BLaER1 (cell line): ENCODE measurements around the gene KCNN4.

ENCODE experiments used
- H3K27ac ChIP-seq: shearing (Covaris generic); formaldehyde crosslinking; 2 replicates; pipeline ENCODE4 v1.8.1; 2022
- H3K27me3 ChIP-seq: shearing (Covaris generic); formaldehyde crosslinking; 2 replicates; pipeline ENCODE4 v1.8.1; 2022
- H3K36me3 ChIP-seq: shearing (Covaris generic); formaldehyde crosslinking; 2 replicates; pipeline ENCODE4 v1.8.1; 2022
- H3K4me1 ChIP-seq: shearing (Covaris generic); formaldehyde crosslinking; 2 replicates; pipeline ENCODE4 v1.8.1; 2022
- H3K4me2 ChIP-seq: shearing (Covaris generic); formaldehyde crosslinking; 2 replicates; pipeline ENCODE4 v1.8.1; 2022
- H3K4me3 ChIP-seq: shearing (Covaris generic); formaldehyde crosslinking; 2 replicates; pipeline ENCODE4 v1.8.1; 2022
- H3K9ac ChIP-seq: shearing (Covaris generic); formaldehyde crosslinking; 2 replicates; pipeline ENCODE4 v1.8.1; 2022
- H3K9me3 ChIP-seq: shearing (Covaris generic); formaldehyde crosslinking; 2 replicates; pipeline ENCODE4 v1.8.1; 2022
- H4K20me1 ChIP-seq: shearing (Covaris generic); formaldehyde crosslinking; 2 replicates; pipeline ENCODE4 v1.8.1; 2022
- Cebpa-rat ChIP-seq: shearing (Covaris generic); IDR thresholded peaks from 2 replicates; pipeline ENCODE4 v1.8.1; 2022

KCNN4 gene

GRCh38 chr19:43749898-43750297 is 30.9 kb downstream of the KCNN4 start:
- Histone ChIP-seq H3K36me3 (peaks cover 80% of the 10 kb centered on the region), H3K9me3 (no peaks in the 10 kb centered on the region), H3K4me3 (no peak overlapping the region), H4K20me1 (peaks cover 8% of the 10 kb centered on the region; the same call in 1 of the 2 replicates), H3K27me3 (no peaks in the 10 kb centered on the region), H3K4me2 (no peak overlapping the region), H3K4me1 (peaks cover 40% of the 10 kb centered on the region), H3K27ac (no peak overlapping the region), H3K9ac (no peak overlapping the region)
- no peak for TF ChIP-seq Cebpa-rat

DNA sequence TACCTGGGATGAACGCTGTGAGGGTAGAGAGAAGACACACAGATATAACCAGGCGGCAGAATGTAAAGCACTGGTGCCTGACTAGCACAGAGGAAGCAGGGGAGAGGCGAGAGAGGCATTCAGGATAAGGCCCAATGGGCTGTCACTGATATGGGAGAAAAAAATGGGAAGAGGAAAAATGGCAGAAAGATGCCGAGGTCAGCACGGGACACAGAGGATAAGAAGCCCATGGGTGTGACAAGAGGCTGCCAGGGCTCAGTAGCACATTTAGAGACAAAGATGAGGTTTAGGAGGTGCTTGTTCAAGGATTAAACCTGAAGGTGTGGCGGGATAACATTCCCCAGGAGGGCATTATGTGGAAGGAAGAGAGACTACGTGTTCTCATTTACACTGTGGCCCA is 31.6 kb downstream of the KCNN4 start:
- H3K4me3 ChIP-seq, result no peak overlapping the region
- 0 out of 2 replicates have a peak overlapping the region, but pooled peaks have one; percentile 18 for H3K9ac ChIP-seq
- TF ChIP-seq Cebpa-rat, result no peak
- no peaks in the 10 kb centered on the region for H3K9me3 ChIP-seq
- peaks cover 8% of the 10 kb centered on the region; the same call in 1 of the 2 replicates for H4K20me1 ChIP-seq
- no peaks in the 10 kb centered on the region for H3K27me3 ChIP-seq
- H3K27ac ChIP-seq, result no peak overlapping the region
- H3K4me1 ChIP-seq, result peaks cover 40% of the 10 kb centered on the region
- H3K4me2 ChIP-seq, result no peak overlapping the region
- H3K36me3 ChIP-seq, result peaks cover 87% of the 10 kb centered on the region

- peaks cover 36% of the 10 kb centered on the region for H3K4me1 ChIP-seq
- peaks cover 92% of the 10 kb centered on the region for H3K36me3 ChIP-seq
- H3K4me3 ChIP-seq, result no peak overlapping the region
- peak overlapping the region; percentile 18; the same call in 1 of the 2 replicates for H3K9ac ChIP-seq
- no peaks in the 10 kb centered on the region for H3K9me3 ChIP-seq
- peaks cover 8% of the 10 kb centered on the region; the same call in 1 of the 2 replicates for H4K20me1 ChIP-seq
- no peaks in the 10 kb centered on the region for H3K27me3 ChIP-seq
- no peak for TF ChIP-seq Cebpa-rat
- peak overlapping the region; percentile 48 for H3K4me2 ChIP-seq
- H3K27ac ChIP-seq, result peak overlapping the region; percentile 46
Measured at GRCh38 chr19:43748685-43749084, 32.1 kb downstream of the KCNN4 start.

DNA sequence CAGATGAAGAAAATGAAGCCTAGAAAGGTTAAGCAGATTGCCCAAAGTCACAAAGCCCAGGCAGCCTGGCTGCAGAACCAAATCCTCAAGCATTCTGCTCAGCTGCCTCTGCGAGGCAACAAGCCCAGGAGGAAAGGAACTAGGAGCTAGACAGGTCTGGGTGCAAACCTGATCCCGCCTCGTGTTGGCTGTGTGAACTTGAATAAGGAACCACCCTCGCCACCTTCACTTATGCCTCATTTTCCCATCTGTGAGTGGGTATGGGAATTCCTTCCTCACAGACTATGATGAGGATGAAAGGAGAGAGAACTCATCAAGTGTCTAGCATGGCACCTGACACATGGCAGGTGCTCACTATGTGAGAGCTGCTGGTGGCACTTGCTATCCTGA is 32.6 kb downstream of the KCNN4 start:
- H3K9ac ChIP-seq, result peak overlapping the region; percentile 18; the same call in 1 of the 2 replicates
- no peaks in the 10 kb centered on the region for H3K27me3 ChIP-seq
- no peaks in the 10 kb centered on the region for H3K9me3 ChIP-seq
- H3K4me3 ChIP-seq, result no peak overlapping the region
- peaks cover 31% of the 10 kb centered on the region for H3K4me1 ChIP-seq
- H4K20me1 ChIP-seq, result peaks cover 8% of the 10 kb centered on the region; the same call in 1 of the 2 replicates
- H3K36me3 ChIP-seq, result peaks cover 97% of the 10 kb centered on the region
- TF ChIP-seq Cebpa-rat, result no peak
- H3K4me2 ChIP-seq, result peak overlapping the region; percentile 48
- H3K27ac ChIP-seq, result peak overlapping the region; percentile 46

- H3K4me1 ChIP-seq, result peaks cover 26% of the 10 kb centered on the region
- no peak for TF ChIP-seq Cebpa-rat
- peak overlapping the region; percentile 48 for H3K4me2 ChIP-seq
- H3K9ac ChIP-seq, result peak overlapping the region; percentile 18; the same call in 1 of the 2 replicates
- peak overlapping the region; percentile 46 for H3K27ac ChIP-seq
- no peak overlapping the region for H3K4me3 ChIP-seq
- no peaks in the 10 kb centered on the region for H3K9me3 ChIP-seq
- peaks cover 8% of the 10 kb centered on the region; the same call in 1 of the 2 replicates for H4K20me1 ChIP-seq
- peaks cover 100% of the 10 kb centered on the region for H3K36me3 ChIP-seq
- H3K27me3 ChIP-seq, result no peaks in the 10 kb centered on the region; the same call in 1 of the 2 replicates
Measured at GRCh38 chr19:43747557-43748204, 33.1 kb downstream of the KCNN4 start.

DNA sequence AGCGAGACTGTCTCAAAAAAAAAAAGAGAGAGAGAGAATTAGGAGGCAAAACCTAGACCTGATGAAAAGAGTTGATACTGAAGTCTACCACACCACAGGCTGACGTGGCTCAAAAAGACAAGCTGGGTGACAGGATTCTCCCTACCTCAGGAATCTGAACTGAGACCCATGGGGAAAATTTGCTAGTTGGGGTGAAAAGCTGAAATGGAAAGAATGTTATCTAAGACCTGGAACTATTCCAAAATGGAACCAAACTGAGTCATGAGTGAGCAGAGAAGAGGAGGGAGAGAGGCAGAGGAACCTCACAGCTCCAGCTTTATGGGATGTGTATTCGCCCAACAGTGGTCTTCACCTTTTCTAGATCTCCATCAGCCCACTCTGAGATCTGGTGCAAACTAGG is 37.7 kb downstream of the KCNN4 start:
- Histone ChIP-seq H3K4me2 (no peak overlapping the region), H3K9ac (no peak overlapping the region), H3K36me3 (peaks cover 100% of the 10 kb centered on the region), H3K9me3 (no peaks in the 10 kb centered on the region), H3K4me3 (no peak overlapping the region), H3K27ac (no peak overlapping the region), H4K20me1 (no peaks in the 10 kb centered on the region), H3K27me3 (no peaks in the 10 kb centered on the region; the same call in 1 of the 2 replicates), H3K4me1 (peaks cover 9% of the 10 kb centered on the region)
- no peak for TF ChIP-seq Cebpa-rat

DNA sequence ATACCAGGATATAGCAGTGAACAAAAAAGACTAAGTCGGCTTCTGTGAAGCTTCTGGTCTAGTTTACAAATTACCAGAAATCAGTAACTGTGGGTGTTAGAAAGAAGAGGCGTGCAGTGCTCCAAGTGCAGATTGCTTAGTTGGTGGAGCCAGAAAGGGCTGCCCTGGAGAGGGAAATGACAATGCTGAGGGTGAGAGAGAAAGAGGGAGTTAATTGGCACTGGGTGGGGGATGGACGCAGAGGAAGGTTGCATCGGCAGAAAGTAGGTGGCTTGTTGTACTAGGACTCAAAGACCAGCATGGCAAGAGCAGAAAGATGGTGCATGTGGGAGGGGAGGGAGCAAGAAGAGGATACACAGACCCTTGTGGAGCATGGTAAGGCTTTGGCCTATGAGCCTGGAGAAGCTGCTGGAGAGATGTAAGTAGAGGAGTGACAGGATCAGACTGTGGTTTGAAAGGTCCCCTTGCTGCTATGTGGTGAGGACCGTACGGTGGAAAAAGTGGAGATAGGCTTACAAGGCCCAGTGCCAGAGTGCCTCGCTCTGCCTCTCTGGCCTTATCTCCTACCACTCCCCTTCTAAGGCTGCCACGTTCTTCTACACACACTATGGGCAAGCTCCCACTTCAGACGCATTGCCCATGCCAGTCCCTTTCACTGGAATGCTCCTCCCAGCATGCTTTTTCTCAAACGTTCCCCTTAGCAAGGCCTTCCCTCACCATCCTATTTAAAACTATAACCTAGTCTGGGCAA is 39.5 kb downstream of the KCNN4 start:
- H4K20me1 ChIP-seq, result no peaks in the 10 kb centered on the region
- H3K27me3 ChIP-seq, result no peaks in the 10 kb centered on the region; the same call in 1 of the 2 replicates
- H3K27ac ChIP-seq, result no peak overlapping the region
- no peak overlapping the region for H3K4me2 ChIP-seq
- no peaks in the 10 kb centered on the region for H3K9me3 ChIP-seq
- no peak overlapping the region for H3K4me3 ChIP-seq
- no peaks in the 10 kb centered on the region for H3K4me1 ChIP-seq
- H3K36me3 ChIP-seq, result peaks cover 100% of the 10 kb centered on the region
- no peak overlapping the region for H3K9ac ChIP-seq
- TF ChIP-seq Cebpa-rat, result no peak

GRCh38 chr19:43739439-43740235 is 41.1 kb downstream of the KCNN4 start:
- Histone ChIP-seq H3K4me1 (no peaks in the 10 kb centered on the region), H3K9me3 (no peaks in the 10 kb centered on the region), H3K27ac (no peak overlapping the region), H3K4me3 (no peak overlapping the region), H3K4me2 (no peak overlapping the region), H3K36me3 (peaks cover 100% of the 10 kb centered on the region), H3K27me3 (no peaks in the 10 kb centered on the region; the same call in 1 of the 2 replicates), H3K9ac (no peak overlapping the region), H4K20me1 (no peaks in the 10 kb centered on the region)
- no peak for TF ChIP-seq Cebpa-rat

- no peak for TF ChIP-seq Cebpa-rat
- H3K36me3 ChIP-seq, result peaks cover 100% of the 10 kb centered on the region
Measured at GRCh38 chr19:43738780-43739211, 42.0 kb downstream of the KCNN4 start.

More at GRCh38 chr19:43738780-43739211, 42.0 kb downstream of the KCNN4 start:
- Histone ChIP-seq H3K27ac (no peak overlapping the region), H4K20me1 (no peaks in the 10 kb centered on the region), H3K4me1 (no peaks in the 10 kb centered on the region), H3K9me3 (no peaks in the 10 kb centered on the region), H3K4me2 (no peak overlapping the region), H3K9ac (no peak overlapping the region), H3K4me3 (no peak overlapping the region), H3K27me3 (no peaks in the 10 kb centered on the region; the same call in 1 of the 2 replicates)
